Measurements from ENCODE around the gene SULT1A3.
"Not testable (repeated sequence)": the region's sequence is repeated elsewhere in the genome, so short reads cannot be mapped to it uniquely, and the experiment has no call there.

The SULT1A3 gene

GRCh38 chr16:30193615-30194014 is 5.4 kb upstream of the SULT1A3 start, which contains the start of the genes BOLA2B and SLX1A:
Gene BOLA2B, minus strand, starts transcription at chr16:30193666. Its CDS starts 71 bp downstream, at chr16:30193595.
Gene SLX1A, plus strand, starts transcription at chr16:30193875. Its CDS starts 210 bp downstream, at chr16:30194085.
- not testable (repeated sequence) for TF ChIP-seq CEBPB (IDR thresholded peaks at IDR 0.05); YY1 (IDR thresholded peaks at IDR 0.05; ENCODE audit: low read depth); EGR1 (IDR thresholded peaks at IDR 0.05)

- not testable (repeated sequence) for TF ChIP-seq TAF1 (IDR thresholded peaks at IDR 0.05; ENCODE audit: low read depth); NFIC (IDR thresholded peaks at IDR 0.05); CEBPB (IDR thresholded peaks at IDR 0.05)
Observed at GRCh38 chr16:30248379-30248778, 49.3 kb downstream of the SULT1A3 start, which contains the start of gene NPIPB13. Gene NPIPB13, minus strand, starts transcription at chr16:30248479. Its CDS starts 2,906 bp downstream, at chr16:30245573.
